HL-60 (cell line): ENCODE data around the gene CATSPERD.
A peak's percentile ranks its signal among the peaks of the same experiment; 100 is the strongest.

Experiments used
- DNase-seq, 2 experiments: peaks; one replicate each; pipeline ENCODE4 v3.0.0-alpha.2; 2010 to 2020; ENCODE audit warnings: low read depth in 1 of 2, low spot score in 1 of 2
- H3K27ac ChIP-seq: fragments of 250-450 bp; sonication (Bioruptor Pico); replicated peaks from 2 replicates; pipeline ENCODE4 v1.5.1; 2020; ENCODE audit warnings: mild to moderate bottlenecking, moderate library complexity
- H3K27me3 ChIP-seq: fragments of 250-450 bp; sonication (Bioruptor Pico); 2 replicates; pipeline ENCODE4 v1.5.1; 2021; ENCODE audit warnings: mild to moderate bottlenecking, moderate library complexity; ENCODE audit not compliant: insufficient read depth, poor library complexity, severe bottlenecking
- H3K4me3 ChIP-seq: replicated peaks from 2 replicates; pipeline ENCODE4 v1.5.1; 2011; ENCODE audit warnings: mild to moderate bottlenecking, control low read depth, low read length; ENCODE audit not compliant: insufficient read depth
- CTCF ChIP-seq: IDR thresholded peaks from one replicate; pipeline ENCODE4 v1.5.1; 2011; ENCODE audit warnings: low read length, control low read depth, inconsistent platforms; ENCODE audit not compliant: insufficient read depth
- GABPA ChIP-seq: IDR thresholded peaks from 2 replicates; pipeline ENCODE4 v1.6.1; 2012; ENCODE audit warnings: low read depth
- POLR2AphosphoS5 ChIP-seq: IDR thresholded peaks from 2 replicates; pipeline ENCODE4 v1.6.1; 2012; ENCODE audit warnings: low read depth
- REST ChIP-seq: IDR thresholded peaks from 2 replicates; pipeline ENCODE4 v1.6.1; 2012; ENCODE audit warnings: low read depth; ENCODE audit not compliant: insufficient replicate concordance
- SPI1 ChIP-seq: IDR thresholded peaks from 2 replicates; pipeline ENCODE4 v1.6.1; 2012; ENCODE audit warnings: low read depth, mild to moderate bottlenecking, borderline replicate concordance

Gene CATSPERD

DNA sequence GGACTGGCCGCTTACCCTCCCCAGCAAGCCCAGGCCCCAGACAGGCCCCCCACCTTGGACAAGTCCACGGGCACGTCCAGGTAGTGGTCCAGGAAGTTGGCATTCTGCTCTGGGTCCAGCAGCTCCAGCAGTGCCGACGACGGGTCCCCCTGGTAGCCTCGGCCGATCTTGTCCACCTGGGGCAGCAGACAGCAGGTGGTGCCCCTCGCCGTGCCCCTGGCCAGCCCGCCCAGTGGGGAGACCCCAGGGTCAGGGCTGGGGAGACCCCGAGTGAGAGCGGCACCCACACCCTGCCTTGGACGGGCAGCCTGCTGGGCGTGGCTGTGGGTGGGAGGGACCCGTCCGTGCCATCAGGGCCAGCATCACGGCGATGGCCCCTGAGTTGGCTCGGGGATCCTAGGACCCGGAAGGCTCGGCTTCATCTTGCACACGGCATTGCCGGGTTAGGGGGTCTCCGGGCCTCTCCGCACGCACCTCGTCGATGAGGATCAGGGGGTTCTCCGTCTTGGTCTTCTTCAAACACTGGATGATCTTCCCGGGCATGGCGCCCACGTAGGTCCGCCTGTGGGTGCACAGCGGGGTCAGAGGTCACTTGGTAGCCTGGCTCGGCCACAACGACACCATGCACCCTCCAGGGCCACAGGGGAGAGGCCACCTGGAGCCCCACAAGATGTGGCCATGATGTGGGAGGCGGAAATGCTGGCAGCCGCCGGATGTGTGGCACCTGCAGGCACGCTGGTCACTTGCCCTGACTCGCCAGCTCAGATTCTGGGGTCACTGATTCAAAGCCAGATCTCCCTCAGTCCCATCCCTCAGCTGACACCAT is 24.0 kb upstream of the CATSPERD start:
- no peak for DNase-seq
- Histone ChIP-seq H3K27me3 (no peaks in the 10 kb centered on the region), H3K4me3 (no peak overlapping the region), H3K27ac (no peak overlapping the region)
- TF ChIP-seq POLR2AphosphoS5 = peak; percentile 30; the same call in 1 of the 2 replicates
- no peak for TF ChIP-seq GABPA
- no peak for TF ChIP-seq SPI1
- no peak for TF ChIP-seq CTCF
- TF ChIP-seq REST = no peak

- TF ChIP-seq REST (no peak), POLR2AphosphoS5 (no peak; the same call in 1 of the 2 replicates), SPI1 (no peak), GABPA (no peak), CTCF (no peak)
- DNase-seq = no peak
- Histone ChIP-seq H3K27me3 (no peaks in the 10 kb centered on the region), H3K27ac (no peak overlapping the region), H3K4me3 (no peak overlapping the region)
These were observed 23.2 kb upstream of the CATSPERD start for GRCh38 chr19:5697022-5697889.

GRCh38 chr19:5697890-5698634 is 22.4 kb upstream of the CATSPERD start:
- no peaks in the 10 kb centered on the region for H3K27me3 ChIP-seq
- H3K27ac ChIP-seq = no peak overlapping the region
- no peak overlapping the region for H3K4me3 ChIP-seq
- DNase-seq = no peak
- TF ChIP-seq REST = no peak
- no peak for TF ChIP-seq GABPA
- TF ChIP-seq SPI1 = no peak
- TF ChIP-seq POLR2AphosphoS5 = no peak; the same call in 1 of the 2 replicates
- TF ChIP-seq CTCF = no peak
